Loucy (cell line): ENCODE results near the gene EGFL7.

Experiments used
- H2AFZ ChIP-seq: fragments of 200-600 bp; sonication (generic); 2 replicates; pipeline ENCODE4 v1.6.0; 2016; ENCODE audit warnings: antibody characterized with exemption, mild to moderate bottlenecking, low read length, moderate library complexity
- H3F3A ChIP-seq: fragments of 200-600 bp; 2 replicates; pipeline ENCODE4 v1.6.0; 2016; ENCODE audit warnings: antibody characterized with exemption, low read depth, mild to moderate bottlenecking
- H3K27me3 ChIP-seq: fragments of 200-600 bp; sonication (generic); 2 replicates; pipeline ENCODE4 v1.6.1; 2014; ENCODE audit warnings: low read length, mild to moderate bottlenecking; ENCODE audit not compliant: insufficient read depth, poor library complexity, severe bottlenecking
- H3K36me3 ChIP-seq: fragments of 200-600 bp; sonication (generic); 2 replicates; pipeline ENCODE4 v1.6.1; 2016; ENCODE audit warnings: low read length; ENCODE audit not compliant: insufficient read depth
- H3K4me1 ChIP-seq: fragments of 200-600 bp; sonication (generic); 2 replicates; pipeline ENCODE4 v1.5.1; 2014; ENCODE audit warnings: low read length, mild to moderate bottlenecking; ENCODE audit not compliant: insufficient read depth, poor library complexity, severe bottlenecking
- H3K4me2 ChIP-seq: fragments of 200-600 bp; sonication (generic); 2 replicates; pipeline ENCODE4 v1.6.0; 2014; ENCODE audit warnings: antibody characterized with exemption, low read length, low read depth, mild to moderate bottlenecking; ENCODE audit not compliant: poor library complexity, severe bottlenecking
- H3K4me3 ChIP-seq: fragments of 200-600 bp; sonication (generic); 2 replicates; pipeline ENCODE4 v1.5.1; 2014; ENCODE audit warnings: low read length, mild to moderate bottlenecking, mixed read lengths; ENCODE audit not compliant: poor library complexity, severe bottlenecking
- H3K79me2 ChIP-seq: fragments of 200-600 bp; sonication (generic); 2 replicates; pipeline ENCODE4 v1.6.1; 2014; ENCODE audit warnings: low read length; ENCODE audit not compliant: insufficient read depth
- H3K9ac ChIP-seq: fragments of 200-600 bp; sonication (generic); 2 replicates; pipeline ENCODE4 v1.6.0; 2014; ENCODE audit warnings: mild to moderate bottlenecking, low read depth, low read length, moderate library complexity; ENCODE audit not compliant: poor library complexity, severe bottlenecking
- H3K9me2 ChIP-seq: fragments of 200-600 bp; sonication (generic); replicated peaks from 2 replicates; pipeline ENCODE4 v1.6.1; 2016; ENCODE audit warnings: low read depth, low read length, mixed read lengths
- H3K9me3 ChIP-seq: fragments of 200-600 bp; sonication (generic); 2 replicates; pipeline ENCODE4 v1.6.1; 2014; ENCODE audit warnings: mild to moderate bottlenecking, antibody characterized with exemption, low read length, low read depth; ENCODE audit not compliant: insufficient read depth
- H4K20me1 ChIP-seq: fragments of 200-600 bp; sonication (generic); 2 replicates; pipeline ENCODE4 v1.6.0; 2014; ENCODE audit warnings: antibody characterized with exemption, low read length, mild to moderate bottlenecking; ENCODE audit not compliant: insufficient read depth, poor library complexity, severe bottlenecking
- EZH2phosphoT487 ChIP-seq: fragments of 200-600 bp; IDR thresholded peaks from 2 replicates; pipeline ENCODE4 v1.6.1; 2018; ENCODE audit warnings: antibody characterized with exemption, mild to moderate bottlenecking, moderate library complexity, borderline replicate concordance
- TF ChIP-seq, protein P1 (sequence below): fragments of 200-600 bp; sonication (generic); conservative IDR thresholded peaks from 2 replicates; pipeline ENCODE4 v1.5.1; 2014; ENCODE audit warnings: mild to moderate bottlenecking, antibody characterized with exemption, low read length

Gene EGFL7

DNA sequence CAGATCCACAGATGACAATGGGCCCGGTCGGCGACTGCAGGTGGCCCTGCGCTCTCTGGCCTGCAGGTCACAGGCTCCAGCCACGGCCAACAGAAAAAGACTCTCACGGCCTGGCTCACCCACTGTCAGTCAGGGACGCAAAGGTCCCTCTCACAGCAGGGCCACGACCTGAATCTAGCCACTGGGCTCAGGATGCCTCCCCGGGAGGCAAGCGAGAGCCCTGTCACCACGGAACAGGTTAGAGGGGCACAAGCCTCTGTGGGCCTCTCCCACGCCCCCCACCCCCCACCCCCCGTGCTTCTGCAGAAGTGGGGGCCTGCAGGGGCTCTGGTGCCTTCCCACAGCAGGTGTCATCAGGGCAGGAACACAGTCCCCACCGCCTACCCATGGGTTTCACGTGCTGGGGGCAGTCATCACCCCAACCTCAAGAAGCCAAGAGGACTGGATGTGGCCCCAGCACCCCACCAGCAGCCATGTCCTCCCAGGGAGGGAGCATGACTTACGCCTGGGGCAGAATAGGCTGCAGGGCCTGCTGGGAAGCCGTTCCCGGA lies 17.3 kb upstream of the EGFL7 start:
- Histone ChIP-seq H3K4me2 (no peak overlapping the region), H2AFZ (no peak overlapping the region), H3K9me3 (no peaks in the 10 kb centered on the region), H3K4me1 (peaks cover 6% of the 10 kb centered on the region), H3K27me3 (no peaks in the 10 kb centered on the region), H3K4me3 (no peak overlapping the region), H3K79me2 (no peaks in the 10 kb centered on the region), H4K20me1 (no peaks in the 10 kb centered on the region), H3F3A (no peaks in the 10 kb centered on the region), H3K9ac (no peak overlapping the region), H3K9me2 (no peaks in the 10 kb centered on the region), H3K36me3 (no peaks in the 10 kb centered on the region)
- TF ChIP-seq, protein P1, sequence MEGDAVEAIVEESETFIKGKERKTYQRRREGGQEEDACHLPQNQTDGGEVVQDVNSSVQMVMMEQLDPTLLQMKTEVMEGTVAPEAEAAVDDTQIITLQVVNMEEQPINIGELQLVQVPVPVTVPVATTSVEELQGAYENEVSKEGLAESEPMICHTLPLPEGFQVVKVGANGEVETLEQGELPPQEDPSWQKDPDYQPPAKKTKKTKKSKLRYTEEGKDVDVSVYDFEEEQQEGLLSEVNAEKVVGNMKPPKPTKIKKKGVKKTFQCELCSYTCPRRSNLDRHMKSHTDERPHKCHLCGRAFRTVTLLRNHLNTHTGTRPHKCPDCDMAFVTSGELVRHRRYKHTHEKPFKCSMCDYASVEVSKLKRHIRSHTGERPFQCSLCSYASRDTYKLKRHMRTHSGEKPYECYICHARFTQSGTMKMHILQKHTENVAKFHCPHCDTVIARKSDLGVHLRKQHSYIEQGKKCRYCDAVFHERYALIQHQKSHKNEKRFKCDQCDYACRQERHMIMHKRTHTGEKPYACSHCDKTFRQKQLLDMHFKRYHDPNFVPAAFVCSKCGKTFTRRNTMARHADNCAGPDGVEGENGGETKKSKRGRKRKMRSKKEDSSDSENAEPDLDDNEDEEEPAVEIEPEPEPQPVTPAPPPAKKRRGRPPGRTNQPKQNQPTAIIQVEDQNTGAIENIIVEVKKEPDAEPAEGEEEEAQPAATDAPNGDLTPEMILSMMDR: no peak
- TF ChIP-seq EZH2phosphoT487: no peak

DNA sequence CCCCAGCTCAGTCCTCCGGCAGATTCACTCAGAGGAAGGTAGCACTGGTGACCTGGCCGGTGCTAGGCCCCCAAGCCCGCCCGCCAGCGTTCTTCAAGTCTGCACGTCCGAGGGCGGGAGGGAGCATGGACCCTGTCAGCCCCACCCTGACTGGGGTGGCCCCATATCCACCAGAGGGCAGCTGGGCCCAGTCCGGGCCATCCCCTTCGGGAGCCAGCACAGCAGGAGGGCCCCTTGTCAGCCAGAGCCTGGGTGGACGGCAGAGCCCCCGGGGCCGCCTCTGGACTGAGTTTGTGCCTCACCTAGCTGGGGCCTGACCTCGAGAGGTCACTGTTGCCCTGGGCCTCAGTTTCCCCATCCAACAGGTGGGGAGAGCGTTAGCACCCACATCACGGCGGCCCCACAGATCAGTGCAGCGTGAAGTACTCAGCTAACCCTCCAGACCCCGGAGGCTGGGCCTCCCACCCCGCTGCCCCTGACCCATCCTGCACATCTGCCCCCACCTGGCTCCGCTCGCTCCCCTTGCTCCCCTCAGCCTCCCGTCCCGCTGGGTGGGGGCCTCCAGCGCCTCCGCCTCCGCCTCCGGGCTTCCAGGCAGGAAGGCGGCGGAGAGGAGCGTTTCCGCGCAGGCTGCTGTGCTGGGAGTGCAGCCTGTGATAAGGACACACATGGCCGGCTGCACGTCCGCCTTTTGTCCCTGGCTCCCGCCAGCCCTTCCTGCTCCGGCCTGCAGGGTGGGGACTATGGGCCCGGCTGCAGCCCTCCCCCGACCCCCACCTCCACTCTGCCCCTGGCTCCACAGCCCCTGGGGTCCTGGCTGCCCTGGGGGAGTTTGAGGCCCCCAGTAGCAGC lies 16.6 kb upstream of the EGFL7 start:
- no peaks in the 10 kb centered on the region for H3K9me3 ChIP-seq
- no peak overlapping the region for H3K4me3 ChIP-seq
- no peaks in the 10 kb centered on the region for H4K20me1 ChIP-seq
- TF ChIP-seq EZH2phosphoT487: no peak
- H2AFZ ChIP-seq: no peak overlapping the region
- no peak overlapping the region for H3K4me2 ChIP-seq
- no peaks in the 10 kb centered on the region for H3K79me2 ChIP-seq
- no peak overlapping the region for H3K9ac ChIP-seq
- no peaks in the 10 kb centered on the region for H3K36me3 ChIP-seq
- H3K4me1 ChIP-seq: peaks cover 6% of the 10 kb centered on the region
- H3K9me2 ChIP-seq: no peaks in the 10 kb centered on the region
- no peaks in the 10 kb centered on the region for H3F3A ChIP-seq
- no peaks in the 10 kb centered on the region for H3K27me3 ChIP-seq

DNA sequence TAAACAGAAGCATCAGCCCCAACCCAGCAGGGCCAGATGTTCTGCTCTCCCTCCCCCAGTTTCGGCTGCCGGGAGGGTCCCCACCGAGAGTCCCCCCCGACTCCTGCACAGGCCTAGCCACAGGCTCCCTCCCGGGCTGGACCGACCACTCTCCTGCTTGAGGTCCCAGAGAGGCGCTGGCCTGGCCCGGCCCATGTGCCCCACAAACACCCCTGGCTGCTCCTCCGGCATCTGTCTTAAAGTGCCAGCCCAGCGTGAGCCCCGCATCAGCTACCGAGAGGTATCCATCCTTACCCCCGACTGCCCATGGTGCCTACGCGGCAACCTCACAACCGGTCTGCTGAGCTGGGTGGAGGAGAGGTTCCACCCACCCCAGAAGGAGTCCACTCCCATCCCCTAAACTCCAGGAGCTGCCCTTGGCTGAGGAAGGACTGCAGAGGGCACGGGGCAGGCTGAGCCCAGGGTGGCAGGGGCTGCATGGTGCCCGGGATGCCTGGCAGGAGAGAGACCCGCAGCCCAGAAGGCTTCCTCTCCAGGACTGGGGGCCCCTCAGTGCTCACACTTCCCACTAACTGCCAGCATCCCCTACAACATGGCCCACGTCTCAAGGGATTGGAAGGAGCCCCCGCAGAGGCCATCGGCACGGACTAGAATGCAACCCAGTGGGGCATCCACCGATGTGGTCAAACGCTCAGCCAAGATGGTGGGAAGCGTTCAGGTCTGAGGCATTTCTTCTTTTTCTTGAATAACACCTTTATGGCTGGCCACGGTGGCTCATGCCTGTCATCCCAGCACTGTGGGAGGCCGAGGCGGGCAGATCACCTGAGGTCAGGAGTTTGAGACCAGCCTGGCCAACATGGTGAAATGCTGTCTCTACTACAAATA lies 15.6 kb upstream of the EGFL7 start:
- Histone ChIP-seq H3K9me3 (no peaks in the 10 kb centered on the region), H3K27me3 (no peaks in the 10 kb centered on the region), H3K4me2 (no peak overlapping the region), H3K79me2 (no peaks in the 10 kb centered on the region), H3K9ac (no peak overlapping the region), H3F3A (no peaks in the 10 kb centered on the region), H4K20me1 (no peaks in the 10 kb centered on the region), H3K4me3 (no peak overlapping the region), H3K36me3 (no peaks in the 10 kb centered on the region), H3K4me1 (peaks cover 6% of the 10 kb centered on the region), H3K9me2 (no peaks in the 10 kb centered on the region), H2AFZ (no peak overlapping the region)
- no peak for TF ChIP-seq EZH2phosphoT487
- TF ChIP-seq, protein P1: no peak
